Prostate gland (tissue), 2 donors: ENCODE results near the gene NXN. TPM values are rescaled to one million over a fixed set of nuclear protein-coding genes. Genes with fewer than 3 reads are reported as not detected.
A peak's percentile ranks its signal among the peaks of the same experiment; 100 is the strongest.

ENCODE experiments used
- DNase-seq: peaks from one replicate; pipeline ENCODE4 v3.0.0-alpha.2; 2019; ENCODE audit warnings: low spot score
- H3K27ac ChIP-seq, 2 donors: fragments of 200-600 bp; sonication (generic); 2 replicates each; pipeline ENCODE4 v1.5.1; 2017 to 2019
- H3K27me3 ChIP-seq: fragments of 200-600 bp; sonication (generic); replicated peaks from 2 replicates; pipeline ENCODE4 v1.5.1; 2019; ENCODE audit not compliant: insufficient read depth
- H3K36me3 ChIP-seq, 2 donors: fragments of 200-600 bp; sonication (generic); 1 replicate in 1 of 2; 2 replicates in 1 of 2; pipeline versions ENCODE4 v1.5.1 to v1.8.1; 2017 to 2019
- H3K4me1 ChIP-seq: fragments of 200-600 bp; sonication (generic); replicated peaks from 2 replicates; pipeline ENCODE4 v1.5.1; 2019
- H3K4me3 ChIP-seq, 2 donors: fragments of 200-600 bp; sonication (generic); 2 replicates each; pipeline ENCODE4 v1.5.1; 2017 to 2019
- H3K9me3 ChIP-seq: fragments of 200-600 bp; sonication (generic); 2 replicates; pipeline ENCODE4 v1.5.1; 2017
- CTCF ChIP-seq, 4 experiments: fragments of 200-600 bp in 2 of 4; fragments of 450-650 bp in 2 of 4; sonication (generic) in 2 of 4; IDR thresholded peaks; 1 replicate in 3 of 4; 2 replicates in 1 of 4; pipeline ENCODE4 v1.5.1; 2016 to 2019; ENCODE audit warnings: antibody characterized with exemption in 4 of 4, mild to moderate bottlenecking in 2 of 4, moderate library complexity in 2 of 4
- POLR2A ChIP-seq: fragments of 450-650 bp; IDR thresholded peaks from one replicate; pipeline ENCODE4 v1.6.1; 2016; ENCODE audit warnings: antibody characterized with exemption, mild to moderate bottlenecking
- POLR2AphosphoS5 ChIP-seq: sonication (generic); formaldehyde crosslinking; IDR thresholded peaks from one replicate; pipeline ENCODE4 v1.6.1; 2017; ENCODE audit warnings: antibody characterized with exemption
- WGBS: methylation state at CpG from one replicate; pipeline ENCODE4 v1.1.5; 2018; 5-methylcytosine and 5-hydroxymethylcytosine counted together
- intact Hi-C: fragments of 100-400 bp; cut with DNase I; formaldehyde crosslinking; loops from one replicate; pipeline ENCODE4 v1.14.2; 2022
- total RNA-seq, 2 donors: library from RNA; depleted of rRNA; stranded (reverse); fragments of >200 nt; gene quantifications; one replicate each; pipeline ENCODE4 v1.1.0, GENCODE V29; 2016

The NXN gene
- total RNA-seq, 2 donors from 2014 or later, result 56.2 to 56.7 TPM

- WGBS, result 96% methylated on average over 16 of the region's 16 CpGs
- Histone ChIP-seq H3K27me3 (no peaks in the 10 kb centered on the region), H3K36me3 (no peaks in the 10 kb centered on the region), H3K4me1 (peaks cover 4% of the 10 kb centered on the region), H3K4me3 (no peak overlapping the region), H3K27ac (no peak overlapping the region), H3K9me3 (no peaks in the 10 kb centered on the region)
- intact Hi-C loops, result no loop called here
- DNase-seq, result no peak
- TF ChIP-seq CTCF (IDR thresholded peaks at IDR 0.05), result no peak
- no peak for TF ChIP-seq POLR2A
- no peak for TF ChIP-seq POLR2AphosphoS5
Measured at GRCh38 chr17:920190-920589, 59.4 kb downstream of the NXN start.

GRCh38 chr17:917941-918740 is 61.4 kb downstream of the NXN start:
- WGBS, result 65% methylated on average over 30 of the region's 30 CpGs
- no peak overlapping the region for H3K4me3 ChIP-seq
- TF ChIP-seq POLR2AphosphoS5 (no peak), CTCF (IDR thresholded peaks at IDR 0.05) (no peak), POLR2A (no peak)
- H3K9me3 ChIP-seq, result no peaks in the 10 kb centered on the region
- peaks cover 4% of the 10 kb centered on the region for H3K4me1 ChIP-seq
- peak overlapping the region; percentile 45 to 55 for H3K27ac ChIP-seq
- no peaks in the 10 kb centered on the region for H3K27me3 ChIP-seq
- DNase-seq, result no peak
- H3K36me3 ChIP-seq, result no peaks in the 10 kb centered on the region
- intact Hi-C loops, result no loop called here

GRCh38 chr17:917391-917811 is 62.2 kb downstream of the NXN start:
- Histone ChIP-seq H3K27me3 (no peaks in the 10 kb centered on the region), H3K9me3 (no peaks in the 10 kb centered on the region), H3K4me1 (peaks cover 4% of the 10 kb centered on the region), H3K4me3 (no peak overlapping the region), H3K27ac (peak overlapping the region; percentile 45 to 55), H3K36me3 (no peaks in the 10 kb centered on the region)
- intact Hi-C loops, result no loop called here
- no peak for TF ChIP-seq POLR2A
- TF ChIP-seq POLR2AphosphoS5, result no peak
- TF ChIP-seq CTCF (IDR thresholded peaks at IDR 0.05), result no peak
- no peak for DNase-seq
- 78% methylated on average over 19 of the region's 19 CpGs for WGBS

GRCh38 chr17:916315-916714 is 63.3 kb downstream of the NXN start:
- Histone ChIP-seq H3K36me3 (no peaks in the 10 kb centered on the region), H3K4me1 (peaks cover 4% of the 10 kb centered on the region), H3K9me3 (no peaks in the 10 kb centered on the region), H3K4me3 (no peak overlapping the region), H3K27me3 (no peaks in the 10 kb centered on the region), H3K27ac (peak overlapping the region; percentile 52 to 67)
- WGBS, result 85% methylated on average over 7 of the region's 7 CpGs
- DNase-seq, result no peak
- intact Hi-C loops, result no loop called here
- no peak for TF ChIP-seq POLR2AphosphoS5
- no peak for TF ChIP-seq POLR2A
- peak in 1 of 4 experiments; percentile 11 for TF ChIP-seq CTCF (IDR thresholded peaks at IDR 0.05)
